ENCODE data around the gene ZG16. TPM values are rescaled to one million over a fixed set of nuclear protein-coding genes. Genes with fewer than 3 reads are reported as not detected.
A peak's percentile ranks its signal among the peaks of the same experiment; 100 is the strongest.
"Not testable (repeated sequence)": the region's sequence is repeated elsewhere in the genome, so short reads cannot be mapped to it uniquely, and the experiment has no call there.

Gene ZG16
- total RNA-seq, 2 donors from 2014 or later: not detected

DNA sequence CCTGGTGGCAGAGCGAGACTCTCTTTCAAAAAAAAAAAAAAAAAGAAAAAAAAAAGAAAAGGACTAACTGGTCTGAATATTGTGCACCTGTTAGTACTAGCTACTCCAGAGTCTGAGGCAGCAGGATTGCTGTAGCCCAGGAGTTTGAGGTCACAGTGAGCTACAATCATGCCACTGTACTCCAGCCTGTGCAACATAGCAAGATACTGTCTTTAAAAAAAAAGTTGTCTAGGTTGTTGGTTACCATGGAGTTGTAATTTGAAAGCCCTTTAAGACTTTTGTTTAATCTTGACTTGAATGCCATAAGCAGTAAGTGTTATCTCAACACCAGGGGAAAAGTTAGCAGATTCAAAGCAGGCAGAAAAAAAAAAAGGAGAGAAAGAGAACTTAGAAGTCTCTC lies 21.4 kb upstream of the ZG16 start:
- Histone ChIP-seq H3K4me1 (ENCODE audit: control insufficient read depth, insufficient read depth, low read length) (no peaks in the 10 kb centered on the region), H3K27ac (ENCODE audit: low read depth, low read length) (no peak overlapping the region), H3K27me3 (ENCODE audit: control insufficient read depth, insufficient read depth, low read length, poor library complexity, severe bottlenecking) (no peaks in the 10 kb centered on the region), H3K9ac (ENCODE audit: extremely low read depth, low read length, poor library complexity, severe bottlenecking) (no peak overlapping the region), H3K9me3 (ENCODE audit: control insufficient read depth, low read length) (no peaks in the 10 kb centered on the region), H3K4me3 (ENCODE audit: low read length) (no peak overlapping the region), H3K36me3 (ENCODE audit: control insufficient read depth, insufficient read depth, low read length) (no peaks in the 10 kb centered on the region)
- no peak for TF ChIP-seq CTCF (conservative IDR thresholded peaks at IDR 0.05)
- no peak overlapping the region for H3K27ac Mint-ChIP-seq
- H3K9me3 Mint-ChIP-seq: no peaks in the 10 kb centered on the region
- no peak for DNase-seq
- peaks cover 6% of the 10 kb centered on the region for H3K4me1 Mint-ChIP-seq
- H3K36me3 Mint-ChIP-seq (ENCODE audit: low read depth): no peaks in the 10 kb centered on the region
- WGBS, 2 experiments (ENCODE audit: insufficient coverage in 1 of 2, insufficient read length in 1 of 2): 83 to 100% methylated on average over 1 of the region's 1 CpG
- H3K4me3 Mint-ChIP-seq: no peak overlapping the region
- no peaks in the 10 kb centered on the region for H3K27me3 Mint-ChIP-seq (ENCODE audit: insufficient read depth)

DNA sequence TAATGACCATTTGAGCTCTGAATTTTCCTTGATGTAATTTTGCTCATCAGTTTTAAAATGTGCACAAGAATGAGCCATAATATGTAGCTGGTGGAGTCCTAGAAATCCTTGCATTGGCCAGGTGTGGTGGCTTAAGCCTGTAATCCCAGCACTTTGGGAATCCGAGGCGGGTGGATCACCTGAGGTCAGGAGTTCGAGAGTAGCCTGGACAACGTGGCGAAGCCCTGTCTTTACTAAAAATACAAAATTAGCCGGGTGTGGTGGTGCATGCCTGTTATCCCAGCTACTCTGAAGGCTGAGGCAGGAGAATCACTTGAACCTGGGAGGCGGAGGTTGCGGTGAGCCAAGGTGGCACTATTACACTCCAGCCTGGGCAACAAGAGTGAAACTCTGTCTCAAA lies 21.0 kb upstream of the ZG16 start:
- H3K27me3 ChIP-seq (ENCODE audit: control insufficient read depth, insufficient read depth, low read length, poor library complexity, severe bottlenecking); H3K9me3 Mint-ChIP-seq; H3K36me3 Mint-ChIP-seq (ENCODE audit: low read depth); H3K36me3 ChIP-seq (ENCODE audit: control insufficient read depth, insufficient read depth, low read length); H3K4me3 Mint-ChIP-seq; H3K9me3 ChIP-seq (ENCODE audit: control insufficient read depth, low read length); H3K27ac ChIP-seq (ENCODE audit: low read depth, low read length); H3K27me3 Mint-ChIP-seq (ENCODE audit: insufficient read depth); H3K9ac ChIP-seq (ENCODE audit: extremely low read depth, low read length, poor library complexity, severe bottlenecking); H3K4me3 ChIP-seq (ENCODE audit: low read length); DNase-seq; H3K4me1 ChIP-seq (ENCODE audit: control insufficient read depth, insufficient read depth, low read length); H3K27ac Mint-ChIP-seq; H3K4me1 Mint-ChIP-seq: not testable (repeated sequence)
- WGBS, 2 experiments (ENCODE audit: insufficient coverage in 1 of 2, insufficient read length in 1 of 2): 92 to 95% methylated on average over 5 to 8 of the region's 8 CpGs

- Mint-ChIP-seq H3K4me1 (peaks cover 6% of the 10 kb centered on the region), H3K9me3 (no peaks in the 10 kb centered on the region), H3K4me3 (no peak overlapping the region), H3K27ac (no peak overlapping the region), H3K36me3 (ENCODE audit: low read depth) (no peaks in the 10 kb centered on the region), H3K27me3 (ENCODE audit: insufficient read depth) (peaks cover under 1% of the 10 kb centered on the region)
- Histone ChIP-seq H3K9ac (ENCODE audit: extremely low read depth, low read length, poor library complexity, severe bottlenecking) (no peak overlapping the region), H3K27ac (ENCODE audit: low read depth, low read length) (no peak overlapping the region), H3K4me3 (ENCODE audit: low read length) (no peak overlapping the region), H3K36me3 (ENCODE audit: control insufficient read depth, insufficient read depth, low read length) (no peaks in the 10 kb centered on the region), H3K9me3 (ENCODE audit: control insufficient read depth, low read length) (no peaks in the 10 kb centered on the region), H3K27me3 (ENCODE audit: control insufficient read depth, insufficient read depth, low read length, poor library complexity, severe bottlenecking) (no peaks in the 10 kb centered on the region), H3K4me1 (ENCODE audit: control insufficient read depth, insufficient read depth, low read length) (no peaks in the 10 kb centered on the region)
- WGBS, 2 experiments (ENCODE audit: insufficient coverage in 1 of 2, insufficient read length in 1 of 2): 64 to 83% methylated on average over 6 of the region's 6 CpGs
- DNase-seq: no peak
- TF ChIP-seq CTCF (conservative IDR thresholded peaks at IDR 0.05): peak; percentile 46
Measured at GRCh38 chr16:29757950-29758466, 20.0 kb upstream of the ZG16 start.
